Left cardiac atrium (tissue), 4 donors: ENCODE data around the gene FBXW5. TPM values are rescaled to one million over a fixed set of nuclear protein-coding genes. Genes with fewer than 3 reads are reported as not detected.

Experiments used
- ATAC-seq, 2 donors: fragments of 200-7000 bp; cut with Tn5 transposase; one replicate each; pipeline ENCODE4 v1.9.1; 2020; ENCODE audit warnings: mild to moderate bottlenecking in 2 of 2, moderate library complexity in 2 of 2
- DNase-seq: peaks from one replicate; pipeline ENCODE4 v3.0.0-alpha.2; 2020
- intact Hi-C, 2 donors: fragments of 100-400 bp; cut with DNase I; formaldehyde crosslinking; loops; one replicate each; pipeline versions ENCODE4 v1.14.1 to v1.15.1; 2022 to 2023
- total RNA-seq, 2 donors: library from RNA; stranded (reverse); fragmentation: NEBNext Ultra II Directional; extraction: Animal tissue kit (Norgen Biotek cat#: 25700); gene quantifications; one replicate each; pipeline ENCODE4 v1.2.1, GENCODE V29; 2021
- donor health status: DM: no; HTN: yes; CAD: no.
- donor health status: DM: no; HTN: yes; CAD: no; lungs with severe emphysema.
- donor health status: DM: yes; HTN: yes; CAD: no.
- donor health status: Dilated cardiomyopathy.

The FBXW5 gene
- total RNA-seq, 2 donors from 2014 or later = 98.4 to 130 TPM

- ATAC-seq (peak; percentile 20 to 29), DNase-seq (no peak)
- intact Hi-C loops = loop anchor here in 1 of 2 donors (10.0 kb wide), 1 partner anchor 61 kb away; the partner anchor contains the start of gene EDF1
These were observed 19.0 kb downstream of the FBXW5 start for GRCh38 chr9:136925414-136926153.

- DNase-seq (no peak), ATAC-seq (no peak)
- intact Hi-C loops = loop anchor here in 1 of 2 donors (10.0 kb wide), 1 partner anchor 59 kb away; the partner anchor contains the start of gene EDF1
These were observed 20.7 kb downstream of the FBXW5 start for GRCh38 chr9:136923881-136924280.

- DNase-seq (no peak), ATAC-seq (no peak)
- intact Hi-C loops = loop anchor here in 1 of 2 donors (10.0 kb wide), 1 partner anchor 58 kb away; the partner anchor contains the start of gene EDF1
These were observed 22.0 kb downstream of the FBXW5 start for GRCh38 chr9:136922540-136922939.

GRCh38 chr9:136921718-136922117 lies 22.8 kb downstream of the FBXW5 start:
- peak; percentile 60 to 64 for ATAC-seq
- intact Hi-C loops = loop anchor here in 1 of 2 donors (10.0 kb wide), 1 partner anchor 57 kb away; the partner anchor contains the start of gene EDF1
- DNase-seq = no peak

- ATAC-seq (peak; percentile 28 to 44), DNase-seq (no peak)
- intact Hi-C loops = loop anchor here in 1 of 2 donors (10.0 kb wide), 1 partner anchor 57 kb away; the partner anchor contains the start of gene EDF1
These were observed 23.2 kb downstream of the FBXW5 start for GRCh38 chr9:136921307-136921706.

- DNase-seq = no peak
- no peak for ATAC-seq
- intact Hi-C loops = loop anchor here in 1 of 2 donors (10.0 kb wide), 1 partner anchor 56 kb away; the partner anchor contains the start of gene EDF1
These were observed 23.8 kb downstream of the FBXW5 start for GRCh38 chr9:136920734-136921231.

GRCh38 chr9:136920069-136920468 lies 24.5 kb downstream of the FBXW5 start:
- no peak for ATAC-seq
- no peak for DNase-seq
- intact Hi-C loops = loop anchor here in 1 of 2 donors (10.0 kb wide), 1 partner anchor 55 kb away; the partner anchor contains the start of gene EDF1

GRCh38 chr9:136917902-136918301 lies 26.6 kb downstream of the FBXW5 start:
- ATAC-seq = no peak
- DNase-seq = no peak
- intact Hi-C loops = no loop called here

GRCh38 chr9:136916330-136917184 lies 28.0 kb downstream of the FBXW5 start:
- no peak for ATAC-seq
- DNase-seq = no peak
- intact Hi-C loops = no loop called here

- DNase-seq = no peak
- no peak for ATAC-seq
- intact Hi-C loops = no loop called here
These were observed 28.8 kb downstream of the FBXW5 start for GRCh38 chr9:136915632-136916329.

- DNase-seq = no peak
These were observed 30.7 kb downstream of the FBXW5 start for GRCh38 chr9:136913701-136914438.

GRCh38 chr9:136910901-136911245 lies 33.7 kb downstream of the FBXW5 start:
- no peak for DNase-seq
- ATAC-seq = no peak

More at GRCh38 chr9:136913701-136914438, 30.7 kb downstream of the FBXW5 start:
- intact Hi-C loops = no loop called here
- ATAC-seq = no peak

GRCh38 chr9:136910197-136910900 lies 34.2 kb downstream of the FBXW5 start:
- DNase-seq (no peak), ATAC-seq (no peak)
- intact Hi-C loops = no loop called here

More at GRCh38 chr9:136910901-136911245, 33.7 kb downstream of the FBXW5 start:
- intact Hi-C loops = no loop called here

- no peak for DNase-seq
- no peak for ATAC-seq
- intact Hi-C loops = no loop called here
These were observed 37.3 kb downstream of the FBXW5 start for GRCh38 chr9:136907011-136907914.

GRCh38 chr9:136906266-136906665 lies 38.3 kb downstream of the FBXW5 start:
- DNase-seq = no peak
- intact Hi-C loops = no loop called here
- no peak for ATAC-seq

- ATAC-seq (peak in 1 of 2 donors; percentile 55), DNase-seq (peak; percentile 58)
- intact Hi-C loops = no loop called here
These were observed 41.4 kb downstream of the FBXW5 start for GRCh38 chr9:136903041-136903554.
